HepG2 (cell line): ENCODE results near the gene ZSWIM8. TPM values are rescaled to one million over a fixed set of nuclear protein-coding genes. Genes with fewer than 3 reads are reported as not detected.

Experiments
- ATAC-seq: fragments of 200-7000 bp; cut with Tn5 transposase; 3 replicates; pipeline ENCODE4 v1.9.1; 2020; ENCODE audit warnings: mild to moderate bottlenecking, moderate library complexity
- BruUV-seq: library from RNA; stranded (reverse); fragments of 400-500 nt; replicated peaks from 2 replicates; lab custom pipeline; 2021; lab: Mats Ljungman, UMichigan
- CTCF ChIA-PET: fragments of 300-600 bp; formaldehyde crosslinking; extraction: SDS; loops from one replicate; lab custom pipeline; 2021; ENCODE audit warnings: low total read pairs, inconsistent platforms, low intra/inter-chr PET ratio; lab: Yijun Ruan, JAX
- POLR2A ChIA-PET: fragments of 350-600 bp; sonication (Branson Sonifier 250); formaldehyde crosslinking; loops from one replicate; lab custom pipeline; 2020; ENCODE audit warnings: antibody characterized with exemption, inconsistent platforms; lab: Yijun Ruan, JAX
- DNase-seq: peaks from one replicate; pipeline ENCODE4 v3.0.0-alpha.2; 2015; ENCODE audit warnings: low spot score
- FAIRE-seq: peaks from 3 replicates; lab custom pipeline; 2011; peaks lifted over from hg19 to GRCh38; lab: Jason Lieb, UNC
- H2AFZ ChIP-seq: one replicate; pipeline ENCODE4 v1.6.1; 2011; ENCODE audit warnings: low read length, inconsistent platforms
- H3K27ac ChIP-seq: fragments of 300-600 bp; 3 replicates; pipeline ENCODE4 v1.8.0; 2011; ENCODE audit warnings: mixed run types, mild to moderate bottlenecking, mixed read lengths, low read length, inconsistent platforms; ENCODE audit not compliant: insufficient read depth; ENCODE audit errors: extremely low read length
- H3K27me3 ChIP-seq, 2 experiments: fragments of 200-600 bp in 1 of 2; 2 replicates in 1 of 2; 3 replicates in 1 of 2; pipeline versions ENCODE4 v1.6.0 to v1.8.0; 2011; ENCODE audit warnings: low read length in 2 of 2, mild to moderate bottlenecking in 2 of 2, moderate library complexity in 2 of 2, inconsistent platforms in 1 of 2; ENCODE audit not compliant: insufficient read depth in 2 of 2, control insufficient read depth in 1 of 2
- H3K36me3 ChIP-seq, 2 experiments: fragments of 200-600 bp in 1 of 2; replicated peaks in 1 of 2; 2 replicates in 1 of 2; 3 replicates in 1 of 2; pipeline versions ENCODE4 v1.5.1 to v1.8.0; 2011; ENCODE audit warnings: low read length in 2 of 2, inconsistent platforms in 1 of 2; ENCODE audit not compliant: insufficient read depth in 2 of 2, control insufficient read depth in 1 of 2
- H3K4me1 ChIP-seq: 2 replicates; pipeline ENCODE4 v1.5.1; 2012; ENCODE audit warnings: low read length, inconsistent platforms; ENCODE audit not compliant: insufficient read depth
- H3K4me2 ChIP-seq: 2 replicates; pipeline ENCODE4 v1.6.0; 2011; ENCODE audit warnings: low read depth, low read length, inconsistent platforms
- H3K4me3 ChIP-seq, 3 experiments: fragments of 200-600 bp in 1 of 3; sonication (generic), shearing (Covaris generic) in 1 of 3; replicated peaks in 1 of 3; 2 replicates each; pipeline ENCODE4 v1.5.1; 2011 to 2016; ENCODE audit warnings: low read length in 3 of 3, inconsistent platforms in 2 of 3, low read depth in 2 of 3, mild to moderate bottlenecking in 2 of 3, control low read depth in 1 of 3, mixed read lengths in 1 of 3; ENCODE audit not compliant: insufficient read depth in 1 of 3
- H3K79me2 ChIP-seq: one replicate; pipeline ENCODE4 v1.6.1; 2011; ENCODE audit warnings: low read length, inconsistent platforms; ENCODE audit not compliant: insufficient read depth
- H3K9ac ChIP-seq: 2 replicates; pipeline ENCODE4 v1.6.0; 2011; ENCODE audit warnings: mild to moderate bottlenecking, low read depth, low read length, inconsistent platforms; ENCODE audit not compliant: insufficient read depth
- H3K9me3 ChIP-seq: 2 replicates; pipeline ENCODE4 v1.5.1; 2012; ENCODE audit warnings: mild to moderate bottlenecking, low read length
- H4K20me1 ChIP-seq: 2 replicates; pipeline ENCODE4 v1.6.0; 2011; ENCODE audit warnings: inconsistent platforms, mild to moderate bottlenecking, low read length, moderate library complexity; ENCODE audit not compliant: insufficient read depth
- AGO2 ChIP-seq: fragments of 200-400 bp; formaldehyde crosslinking; optimal IDR thresholded peaks from 2 replicates; pipeline ENCODE3; 2017; ENCODE audit warnings: mild to moderate bottlenecking, low read depth, low read length, moderate library complexity
- ARNT2 ChIP-seq: sonication (generic); formaldehyde crosslinking; IDR thresholded peaks from 2 replicates; pipeline ENCODE4 v1.8.0; 2022; ENCODE audit warnings: mild to moderate bottlenecking, low read depth, missing genetic modification reagents, moderate library complexity
- GATA4 ChIP-seq: sonication (generic); IDR thresholded peaks from 2 replicates; pipeline ENCODE4 v1.6.1; 2016; ENCODE audit warnings: antibody characterized with exemption, low read depth, borderline replicate concordance
- HNRNPL ChIP-seq: fragments of 200-400 bp; formaldehyde crosslinking; IDR thresholded peaks from 2 replicates; pipeline ENCODE4 v1.6.1; 2017; ENCODE audit warnings: mild to moderate bottlenecking, low read depth, low read length
- RBFOX2 ChIP-seq: fragments of 200-400 bp; formaldehyde crosslinking; IDR thresholded peaks from 2 replicates; pipeline ENCODE4 v1.6.1; 2017; ENCODE audit warnings: low read depth, mild to moderate bottlenecking, low read length
- RXRA ChIP-seq: sonication (generic); formaldehyde crosslinking; IDR thresholded peaks from 2 replicates; pipeline ENCODE4 v1.5.1; 2020; ENCODE audit warnings: missing genetic modification reagents
- ZBTB38 ChIP-seq: sonication (generic); formaldehyde crosslinking; IDR thresholded peaks from 2 replicates; pipeline ENCODE4 v1.5.1; 2020; ENCODE audit warnings: mild to moderate bottlenecking, missing genetic modification reagents
- ZNF326 ChIP-seq: sonication (generic); formaldehyde crosslinking; IDR thresholded peaks from 2 replicates; pipeline ENCODE4 v1.4.0; 2020; ENCODE audit warnings: missing genetic modification reagents, borderline replicate concordance
- ZNF547 ChIP-seq: sonication (generic); formaldehyde crosslinking; IDR thresholded peaks from 2 replicates; pipeline ENCODE4 v1.5.1; 2020; ENCODE audit warnings: mild to moderate bottlenecking, missing genetic modification reagents
- ZNF766 ChIP-seq: sonication (generic); formaldehyde crosslinking; IDR thresholded peaks from 2 replicates; pipeline ENCODE4 v1.5.0; 2020; ENCODE audit warnings: missing genetic modification reagents, borderline replicate concordance
- ZNF768 ChIP-seq: sonication (generic); formaldehyde crosslinking; IDR thresholded peaks from 2 replicates; pipeline ENCODE4 v1.4.0; 2020; ENCODE audit warnings: missing genetic modification reagents
- WGBS: methylation state at CpG from one replicate; pipeline ENCODE4 v1.1.6; 2017; ENCODE audit warnings: low lambda C conversion rate; 5-methylcytosine and 5-hydroxymethylcytosine counted together
- in situ Hi-C: cut with HindIII; loops from 2 replicates; pipeline ENCODE4 v1.10.0; 2017; ENCODE audit warnings: low pct_unique_long_range_greater_than_20kb; ENCODE audit not compliant: extremely low pct_ligation_motif_present
- intact Hi-C: fragments of 100-400 bp; cut with micrococcal nuclease; formaldehyde crosslinking; loops from one replicate; pipeline ENCODE4 v1.10.0; 2022; ENCODE audit not compliant: unreplicated experiment
- polyA plus RNA-seq, 8 experiments: library from polyadenylated mRNA; depleted of rRNA in 3 of 8; stranded (reverse) in 7 of 8; unstranded in 1 of 8; fragments of >200 nt; fragmentation: Illumina TruSeq in 4 of 8; extraction: Trizol in 4 of 8; gene quantifications; 2 replicates each; pipeline versions ENCODE4 v1.2.1 to v1.2.3, GENCODE V29; 2011 to 2016; ENCODE audit warnings: low read depth in 4 of 8, missing spikeins in 1 of 8, mixed read lengths in 1 of 8; ENCODE audit not compliant: insufficient read depth in 1 of 8
- total RNA-seq, 5 experiments: library from RNA; depleted of rRNA; stranded (reverse); fragments of >200 nt; fragmentation: Illumina TruSeq; extraction: Trizol; gene quantifications; 2 replicates each; pipeline ENCODE4 v1.2.3, GENCODE V29; 2016; ENCODE audit warnings: low read depth in 1 of 5
- TF ChIP-seq, protein P1 (sequence below): sonication (generic); formaldehyde crosslinking; IDR thresholded peaks from 2 replicates; pipeline ENCODE4 v1.4.0; 2020; ENCODE audit warnings: missing genetic modification reagents
- TF ChIP-seq, protein P2 (sequence below): sonication (generic); formaldehyde crosslinking; IDR thresholded peaks from 2 replicates; pipeline ENCODE4; 2020; ENCODE audit warnings: missing genetic modification reagents, mild to moderate bottlenecking, borderline replicate concordance

The ZSWIM8 gene
- total and polyA plus RNA-seq, 2 of the 13 experiments (the other 11 are each of a cell fraction or from before 2014, with no cell fraction given), result 39.9 to 98.2 TPM

GRCh38 chr10:73839276-73839966, 54.0 kb downstream of the ZSWIM8 start:
- Histone ChIP-seq H3K27ac (peak overlapping the region; percentile 98), H3K9ac (peak overlapping the region; percentile 38), H2AFZ (no peak overlapping the region), H3K27me3 (no peaks in the 10 kb centered on the region), H3K36me3 (peaks cover 5 to 34% of the 10 kb centered on the region in 2 experiments), H3K4me3 (peak overlapping the region in 1 of 3 experiments; percentile 23; a peak in 1 of 6 replicates), H3K9me3 (no peaks in the 10 kb centered on the region), H3K4me2 (peak overlapping the region; percentile 74), H3K4me1 (peaks cover 59% of the 10 kb centered on the region), H3K79me2 (no peaks in the 10 kb centered on the region), H4K20me1 (no peaks in the 10 kb centered on the region)
- peak; percentile 9 for ATAC-seq
- POLR2A ChIA-PET, result interaction anchor here (1.2 to 2.1 kb wide), 12 partner anchors 9 to 213 kb away, joined by 3 to 23 read pairs (median 10); partner anchors contain the start of genes CAMK2G, CHCHD1 and SEC24C
- intact Hi-C loops, result no loop called here
- FAIRE-seq, result no peak
- CTCF ChIA-PET, result no interaction called here
- in situ Hi-C loops, result no loop called here
- DNase-seq, result no peak
- WGBS, result 97% methylated on average over 19 of the region's 40 CpGs
- BruUV-seq, result no TSS peak
- TF ChIP-seq AGO2 (peak; percentile 85), ZBTB38 (CRISPR knock-in tag) (peak; percentile 67; the same call in 1 of the 2 replicates), ZNF766 (CRISPR knock-in tag) (0 out of 2 replicates have a peak, but pooled peaks have one; percentile 27), ZNF326 (CRISPR knock-in tag) (no peak), ARNT2 (CRISPR knock-in tag) (0 out of 2 replicates have a peak, but pooled peaks have one; percentile 30), RXRA (0 out of 2 replicates have a peak, but pooled peaks have one; percentile 2), ZNF547 (CRISPR knock-in tag) (no peak), HNRNPL (0 out of 2 replicates have a peak, but pooled peaks have one; percentile 78), GATA4 (no peak), ZNF768 (CRISPR knock-in tag) (peak; percentile 14; the same call in 1 of the 2 replicates), RBFOX2 (peak; percentile 60; the same call in 1 of the 2 replicates)
- TF ChIP-seq, protein P1, sequence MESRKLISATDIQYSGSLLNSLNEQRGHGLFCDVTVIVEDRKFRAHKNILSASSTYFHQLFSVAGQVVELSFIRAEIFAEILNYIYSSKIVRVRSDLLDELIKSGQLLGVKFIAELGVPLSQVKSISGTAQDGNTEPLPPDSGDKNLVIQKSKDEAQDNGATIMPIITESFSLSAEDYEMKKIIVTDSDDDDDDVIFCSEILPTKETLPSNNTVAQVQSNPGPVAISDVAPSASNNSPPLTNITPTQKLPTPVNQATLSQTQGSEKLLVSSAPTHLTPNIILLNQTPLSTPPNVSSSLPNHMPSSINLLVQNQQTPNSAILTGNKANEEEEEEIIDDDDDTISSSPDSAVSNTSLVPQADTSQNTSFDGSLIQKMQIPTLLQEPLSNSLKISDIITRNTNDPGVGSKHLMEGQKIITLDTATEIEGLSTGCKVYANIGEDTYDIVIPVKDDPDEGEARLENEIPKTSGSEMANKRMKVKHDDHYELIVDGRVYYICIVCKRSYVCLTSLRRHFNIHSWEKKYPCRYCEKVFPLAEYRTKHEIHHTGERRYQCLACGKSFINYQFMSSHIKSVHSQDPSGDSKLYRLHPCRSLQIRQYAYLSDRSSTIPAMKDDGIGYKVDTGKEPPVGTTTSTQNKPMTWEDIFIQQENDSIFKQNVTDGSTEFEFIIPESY (CRISPR knock-in tag), result peak; percentile 65
- TF ChIP-seq, protein P2, sequence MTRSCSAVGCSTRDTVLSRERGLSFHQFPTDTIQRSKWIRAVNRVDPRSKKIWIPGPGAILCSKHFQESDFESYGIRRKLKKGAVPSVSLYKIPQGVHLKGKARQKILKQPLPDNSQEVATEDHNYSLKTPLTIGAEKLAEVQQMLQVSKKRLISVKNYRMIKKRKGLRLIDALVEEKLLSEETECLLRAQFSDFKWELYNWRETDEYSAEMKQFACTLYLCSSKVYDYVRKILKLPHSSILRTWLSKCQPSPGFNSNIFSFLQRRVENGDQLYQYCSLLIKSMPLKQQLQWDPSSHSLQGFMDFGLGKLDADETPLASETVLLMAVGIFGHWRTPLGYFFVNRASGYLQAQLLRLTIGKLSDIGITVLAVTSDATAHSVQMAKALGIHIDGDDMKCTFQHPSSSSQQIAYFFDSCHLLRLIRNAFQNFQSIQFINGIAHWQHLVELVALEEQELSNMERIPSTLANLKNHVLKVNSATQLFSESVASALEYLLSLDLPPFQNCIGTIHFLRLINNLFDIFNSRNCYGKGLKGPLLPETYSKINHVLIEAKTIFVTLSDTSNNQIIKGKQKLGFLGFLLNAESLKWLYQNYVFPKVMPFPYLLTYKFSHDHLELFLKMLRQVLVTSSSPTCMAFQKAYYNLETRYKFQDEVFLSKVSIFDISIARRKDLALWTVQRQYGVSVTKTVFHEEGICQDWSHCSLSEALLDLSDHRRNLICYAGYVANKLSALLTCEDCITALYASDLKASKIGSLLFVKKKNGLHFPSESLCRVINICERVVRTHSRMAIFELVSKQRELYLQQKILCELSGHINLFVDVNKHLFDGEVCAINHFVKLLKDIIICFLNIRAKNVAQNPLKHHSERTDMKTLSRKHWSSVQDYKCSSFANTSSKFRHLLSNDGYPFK (CRISPR knock-in tag), result no peak
